GM19239 (cell line): Measurements from ENCODE around the gene SYCE3.
"Not testable (repeated sequence)": the region's sequence is repeated elsewhere in the genome, so short reads cannot be mapped to it uniquely, and the experiment has no call there.

Experiments
- DNase-seq: peaks from one replicate; pipeline ENCODE4 v3.0.0; 2011; ENCODE audit warnings: low spot score; ENCODE audit not compliant: insufficient read length
- FAIRE-seq: peaks from 2 replicates; lab custom pipeline; 2011; peaks lifted over from hg19 to GRCh38; lab: Jason Lieb, UNC

Gene SYCE3

DNA sequence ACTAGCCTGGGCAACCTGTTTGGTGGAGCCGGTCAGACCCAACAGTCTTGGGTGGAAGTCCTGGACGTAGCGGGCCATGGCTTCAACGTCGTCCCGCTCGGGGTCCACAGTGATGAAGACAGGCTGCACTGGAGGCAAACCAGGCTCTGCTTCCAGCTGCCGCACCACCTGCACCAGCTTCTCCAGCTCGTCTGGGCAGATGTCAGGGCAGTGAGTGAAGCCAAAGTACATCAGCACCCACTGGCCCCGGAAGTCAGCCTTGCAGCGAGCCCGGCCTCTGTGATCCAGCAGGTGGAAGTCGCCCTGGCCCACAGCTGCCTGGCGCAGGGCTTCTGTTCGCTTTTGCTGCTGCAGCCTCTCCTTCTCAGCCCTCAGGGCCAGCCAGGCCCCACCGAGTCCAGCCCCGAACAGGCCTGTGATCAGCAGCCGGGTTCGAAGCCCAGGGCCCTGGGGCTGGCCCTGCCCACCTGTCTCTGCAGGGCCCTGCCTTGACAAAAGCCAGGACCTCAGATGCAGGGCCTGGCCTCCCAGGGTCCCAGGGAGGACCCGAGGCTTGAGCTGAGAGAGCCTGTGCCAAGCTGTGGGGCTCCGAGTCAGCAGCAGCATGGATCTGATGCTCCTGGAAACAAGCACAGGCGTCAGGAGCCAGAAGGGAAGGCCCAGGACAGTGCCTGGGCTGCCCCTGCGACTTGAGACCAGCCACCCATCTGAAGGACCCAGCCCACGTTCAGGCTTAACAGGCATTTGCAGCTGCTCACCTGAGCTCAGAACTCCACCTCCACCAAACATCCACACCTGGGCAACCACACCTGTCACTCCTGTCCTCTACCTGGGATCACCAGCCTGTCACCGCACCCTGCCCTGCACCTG is 38.7 kb downstream of the SYCE3 start:
- FAIRE-seq, result no peak
- DNase-seq, result no peak

DNA sequence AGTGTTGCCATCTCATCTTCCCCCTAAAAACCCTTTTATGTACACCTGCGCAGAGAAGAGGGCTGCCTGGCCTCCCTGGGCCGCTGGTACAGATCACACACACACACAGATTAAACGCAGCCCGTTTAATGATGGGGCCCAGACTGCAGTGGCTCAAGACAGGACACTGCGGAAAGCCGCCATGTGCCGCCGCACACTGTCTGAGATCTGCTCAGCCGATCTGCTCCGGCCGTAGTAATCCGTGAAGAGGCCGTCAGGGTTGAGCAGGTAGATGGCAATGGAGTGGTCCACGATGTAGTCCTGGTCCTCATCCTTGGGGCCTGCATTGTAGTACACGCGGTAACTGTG is 39.3 kb downstream of the SYCE3 start:
- DNase-seq (no peak), FAIRE-seq (no peak)

DNA sequence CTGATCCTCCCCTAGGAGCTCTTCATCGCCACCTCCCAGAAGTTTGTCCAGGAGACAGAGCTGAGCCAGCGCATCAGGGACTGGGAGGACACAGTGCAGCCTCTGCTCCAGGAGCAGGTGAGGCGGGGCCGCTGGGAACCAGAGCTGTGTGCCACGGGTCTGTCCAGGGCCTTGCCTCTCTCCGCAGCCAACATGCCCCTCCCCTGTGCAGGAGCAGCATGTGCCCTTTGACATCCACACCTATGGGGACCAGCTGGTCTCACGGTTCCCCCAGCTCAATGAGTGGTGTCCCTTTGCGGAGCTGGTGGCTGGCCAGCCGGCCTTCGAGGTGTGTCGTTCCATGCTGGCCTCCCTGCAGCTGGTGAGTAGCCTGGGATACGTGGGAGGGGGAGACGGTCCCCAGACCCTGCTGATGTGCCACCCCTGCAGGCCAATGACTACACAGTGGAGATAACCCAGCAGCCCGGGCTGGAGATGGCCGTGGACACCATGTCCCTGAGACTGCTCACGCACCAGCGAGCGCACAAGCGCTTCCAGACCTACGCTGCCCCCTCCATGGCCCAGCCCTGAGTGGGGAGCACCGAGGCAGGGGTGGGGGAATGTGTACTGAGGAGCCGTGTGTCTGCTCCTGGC is 39.8 kb downstream of the SYCE3 start:
- no peak for FAIRE-seq
- no peak for DNase-seq

DNA sequence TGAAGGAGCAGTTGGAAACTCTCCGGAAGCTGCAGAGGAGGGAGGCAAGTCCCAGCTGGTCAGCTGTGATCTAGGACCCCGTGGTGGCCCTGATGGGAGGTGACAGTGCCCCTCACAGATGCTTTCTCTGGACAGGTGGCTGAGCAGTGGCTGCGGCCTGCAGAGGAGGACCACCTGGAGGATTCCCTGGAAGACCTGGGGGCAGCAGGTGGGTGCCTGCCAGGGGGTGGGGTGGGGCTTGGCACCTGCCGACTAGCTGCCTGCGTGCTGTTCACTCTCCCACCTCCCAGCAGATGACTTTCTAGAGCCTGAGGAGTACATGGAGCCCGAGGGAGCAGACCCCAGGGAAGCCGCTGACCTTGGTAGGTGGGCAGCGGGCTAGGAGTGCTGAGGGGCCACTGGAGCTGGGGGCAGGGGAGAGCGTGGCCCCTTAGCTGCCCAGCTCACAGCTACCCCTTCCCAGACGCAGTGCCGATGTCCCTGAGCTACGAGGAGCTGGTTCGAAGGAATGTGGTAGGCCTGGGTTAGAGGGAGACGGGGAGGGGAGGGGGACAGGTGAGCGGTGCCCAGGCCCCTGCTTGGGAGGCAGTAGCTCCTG is 40.4 kb downstream of the SYCE3 start:
- no peak for DNase-seq
- no peak for FAIRE-seq

DNA sequence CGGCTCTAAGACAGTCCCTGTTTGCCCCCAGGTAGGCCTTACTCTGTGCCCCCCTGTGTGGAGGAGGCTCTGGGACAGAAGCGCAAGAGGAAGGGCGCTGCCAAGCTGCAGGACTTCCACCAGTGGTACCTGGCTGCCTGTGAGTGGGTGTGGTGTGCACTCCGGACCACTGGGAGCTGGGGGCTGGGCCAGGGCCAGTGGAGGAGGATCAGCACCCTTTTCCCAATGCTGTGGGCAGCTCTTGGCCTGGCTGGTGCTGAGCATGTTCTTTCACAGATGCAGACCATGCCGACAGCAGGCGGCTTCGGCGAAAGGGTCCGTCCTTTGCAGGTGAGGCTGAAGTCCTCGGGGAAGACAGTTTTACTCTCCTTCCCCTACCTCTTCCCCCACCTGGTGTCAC is 41.0 kb downstream of the SYCE3 start:
- FAIRE-seq (no peak), DNase-seq (no peak)

DNA sequence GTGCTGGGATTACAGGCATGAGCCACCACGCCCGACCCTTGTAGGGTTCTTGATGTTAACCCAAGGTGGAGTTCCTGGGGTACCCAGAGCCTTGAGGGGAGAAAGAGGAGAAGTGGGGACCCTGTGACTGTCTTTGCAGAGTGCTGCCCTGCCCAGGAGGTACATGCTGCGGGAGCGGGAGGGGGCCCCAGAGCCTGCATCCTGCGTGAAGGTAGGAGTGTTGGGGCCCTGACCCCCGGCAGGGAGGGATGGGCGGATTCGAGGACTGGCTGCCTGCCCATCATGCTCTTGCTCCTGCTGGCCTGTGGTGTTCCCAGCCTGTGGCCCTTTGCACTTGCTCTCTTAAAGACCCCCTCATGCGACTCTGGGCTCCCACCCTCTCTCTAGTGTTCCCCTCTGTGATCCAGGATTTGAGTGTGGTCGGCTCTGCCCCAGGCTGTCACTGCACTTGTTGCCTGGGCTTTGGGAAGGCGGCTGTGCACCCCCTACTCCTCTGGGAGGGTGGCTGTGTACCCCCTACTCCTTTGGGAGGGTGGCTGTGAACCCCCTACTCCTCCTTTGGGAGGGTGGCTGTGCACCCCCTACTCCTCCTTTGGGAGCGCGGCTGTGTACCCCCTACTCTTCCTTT is 41.8 kb downstream of the SYCE3 start:
- FAIRE-seq (no peak), DNase-seq (no peak)

DNA sequence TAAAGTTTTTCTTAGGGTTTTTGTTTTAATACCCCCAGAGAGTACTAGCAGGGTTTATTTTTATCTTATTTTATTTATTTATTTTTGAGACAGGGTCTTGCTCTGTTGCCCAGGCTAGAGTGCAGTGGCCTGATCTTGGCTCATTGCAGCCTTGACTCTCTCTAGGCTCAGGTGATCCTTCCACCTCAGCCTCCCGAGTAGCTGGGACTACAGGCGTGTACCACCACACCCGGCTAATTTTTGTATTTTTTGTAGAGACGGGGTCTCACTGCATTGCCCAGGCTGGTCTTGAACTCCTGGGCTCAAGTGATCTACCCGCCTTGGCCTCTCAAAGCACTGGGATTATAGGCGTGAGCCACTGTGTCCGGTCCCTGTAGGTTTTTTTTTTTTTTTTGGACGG is 42.5 kb downstream of the SYCE3 start:
- FAIRE-seq, result not testable (repeated sequence)

DNA sequence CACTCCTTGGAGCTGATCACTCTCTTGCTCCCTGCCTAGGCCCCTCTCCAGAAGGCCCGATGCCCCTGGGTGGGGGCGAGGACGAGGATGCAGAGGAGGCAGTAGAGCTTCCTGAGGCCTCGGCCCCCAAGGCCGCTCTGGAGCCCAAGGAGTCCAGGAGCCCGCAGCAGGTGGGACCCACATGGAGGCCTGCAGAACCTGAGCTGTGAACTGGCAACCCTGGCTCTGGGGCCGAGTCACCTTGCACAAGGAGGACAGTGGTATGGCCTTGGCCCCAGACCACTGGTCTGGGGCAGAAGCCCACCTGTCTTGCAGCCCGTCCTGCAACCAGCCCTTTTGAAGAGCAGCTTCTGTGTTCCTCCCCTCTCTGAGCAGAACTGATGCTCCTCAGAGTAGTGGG is 43.6 kb downstream of the SYCE3 start:
- FAIRE-seq, result no peak
- no peak for DNase-seq

More for the DNA sequence above, 42.5 kb downstream of the SYCE3 start:
- not testable (repeated sequence) for DNase-seq

DNA sequence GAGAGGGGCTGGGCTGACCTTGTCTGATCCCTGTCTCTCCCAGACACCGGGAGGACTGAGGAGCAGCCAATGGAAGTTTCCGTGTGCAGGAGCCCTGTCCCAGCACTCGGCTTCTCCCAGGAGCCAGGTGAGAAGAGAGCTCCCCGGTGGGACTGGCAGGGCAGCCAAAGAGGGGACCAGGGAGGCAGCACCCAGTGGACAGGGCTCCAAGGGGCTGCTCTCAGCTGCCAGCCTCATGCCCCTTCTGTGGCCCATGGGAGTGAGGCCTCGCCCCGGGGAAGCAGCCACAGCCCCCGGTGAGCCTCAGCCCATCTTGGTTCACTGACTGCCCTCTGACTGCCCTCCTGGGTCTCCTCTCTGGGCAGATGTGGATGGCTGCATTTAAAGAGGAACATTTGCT is 44.1 kb downstream of the SYCE3 start:
- FAIRE-seq (no peak), DNase-seq (no peak)

DNA sequence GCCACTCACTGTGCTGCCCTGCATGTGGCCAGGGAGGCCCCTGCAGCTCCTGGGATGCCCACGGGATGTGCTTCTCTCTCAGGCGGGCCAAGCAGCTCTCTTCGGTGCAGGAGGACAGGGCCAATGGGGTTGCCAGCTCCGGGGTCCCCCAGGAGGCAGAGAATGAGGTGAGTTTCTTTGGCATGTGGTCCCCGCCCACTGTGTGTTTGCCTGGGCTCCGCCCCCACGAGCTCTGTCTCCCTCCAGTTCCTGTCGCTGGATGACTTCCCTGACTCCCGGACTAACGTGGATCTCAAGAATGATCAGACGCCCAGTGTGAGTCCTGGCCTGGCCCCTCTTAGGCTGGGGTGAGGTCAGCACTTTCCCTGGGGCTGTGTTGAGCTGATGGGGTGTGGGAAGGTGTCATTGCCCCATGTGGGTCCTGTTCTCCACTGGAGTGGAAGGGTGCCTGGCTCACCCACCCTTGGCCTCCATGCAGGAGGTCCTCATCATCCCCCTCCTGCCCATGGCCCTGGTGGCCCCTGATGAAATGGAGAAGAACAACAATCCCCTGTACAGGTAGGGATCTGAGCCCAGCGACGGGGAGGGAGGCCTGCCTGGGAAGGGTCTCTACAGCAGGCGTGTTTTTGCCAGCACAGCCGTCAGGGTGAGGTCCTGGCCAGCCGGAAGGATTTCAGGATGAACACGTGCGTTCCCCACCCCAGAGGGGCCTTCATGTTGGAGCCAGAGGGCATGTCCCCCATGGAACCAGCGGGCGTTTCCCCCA is 45.0 kb downstream of the SYCE3 start:
- no peak for DNase-seq
- no peak for FAIRE-seq

DNA sequence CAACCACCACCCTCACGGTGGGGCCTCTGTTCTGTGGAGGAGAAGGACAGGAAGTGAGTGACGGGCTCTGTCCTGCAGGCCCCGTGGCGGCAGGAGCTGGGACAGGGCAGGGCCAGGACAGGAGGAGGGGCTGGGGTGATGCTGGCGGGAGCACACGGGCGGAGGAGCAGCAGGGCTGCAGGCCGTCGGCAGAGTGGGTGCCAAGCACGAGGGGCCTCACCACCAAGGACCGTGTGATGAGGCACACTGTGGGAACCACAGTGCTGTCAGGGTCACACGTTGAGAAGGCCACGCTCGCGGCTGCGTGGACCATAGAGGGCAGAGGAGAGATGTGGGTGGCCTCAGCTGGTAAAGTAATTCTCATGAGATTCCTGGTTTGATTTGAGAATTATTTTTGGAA is 45.8 kb downstream of the SYCE3 start:
- FAIRE-seq (no peak), DNase-seq (no peak)

DNA sequence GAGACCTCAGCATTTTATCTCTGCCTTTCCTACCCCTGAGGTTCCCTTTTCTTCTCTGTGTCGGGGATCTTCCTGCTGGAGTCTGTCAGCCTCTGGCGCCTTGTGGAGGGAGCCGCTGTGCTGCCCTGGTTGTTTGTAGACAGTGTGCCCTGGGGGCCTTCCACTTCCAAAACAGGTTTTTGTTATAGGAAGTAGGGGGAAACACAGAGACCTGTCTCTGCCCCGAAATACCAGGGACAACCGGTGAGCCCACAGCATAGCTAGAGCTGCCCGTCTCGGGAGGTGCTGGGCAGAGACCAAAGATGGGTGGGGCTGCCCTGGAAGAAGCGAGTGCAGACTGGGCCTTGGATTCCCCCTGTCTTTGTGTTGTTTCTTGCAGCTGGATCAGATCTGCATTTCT is 46.7 kb downstream of the SYCE3 start:
- DNase-seq, result no peak
- FAIRE-seq, result no peak

DNA sequence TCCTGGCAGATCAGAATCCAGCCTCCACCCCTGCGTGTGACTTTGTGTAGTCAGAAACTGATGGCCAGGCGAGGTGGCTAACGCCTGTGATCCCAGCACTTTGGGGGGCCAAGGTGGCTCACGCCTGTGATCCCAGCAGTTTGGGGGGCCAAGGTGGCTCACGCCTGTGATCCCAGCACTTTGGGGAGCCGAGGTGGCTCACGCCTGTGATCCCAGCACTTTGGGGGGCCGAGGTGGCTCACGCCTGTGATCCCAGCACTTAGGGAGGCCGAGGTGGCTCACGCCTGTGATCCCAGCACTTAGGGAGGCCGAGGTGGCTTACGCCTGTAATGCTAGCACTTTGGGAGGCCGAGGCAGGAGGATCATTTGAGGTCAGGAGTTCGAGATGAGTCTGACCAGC is 49.5 kb downstream of the SYCE3 start:
- no peak for DNase-seq
- FAIRE-seq, result no peak

DNA sequence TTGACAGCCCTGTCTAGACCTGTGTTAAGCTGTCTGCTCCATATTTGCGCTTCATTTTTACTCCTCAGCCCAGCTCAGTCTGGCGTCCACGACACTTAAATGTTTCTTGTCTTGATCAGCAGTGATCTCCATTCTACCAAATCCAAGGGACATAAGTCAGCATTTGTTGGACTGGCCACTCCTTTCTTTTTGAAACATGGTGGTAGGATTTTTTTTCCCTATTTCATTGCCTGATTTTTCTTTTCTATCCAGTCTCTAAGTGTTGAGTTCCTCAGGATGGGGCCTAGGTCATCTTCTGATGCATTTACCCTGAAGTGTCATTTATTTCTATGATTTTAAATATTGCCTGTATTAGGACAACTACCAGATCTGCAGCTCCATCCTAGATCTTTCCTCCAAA is 53.8 kb downstream of the SYCE3 start:
- no peak for FAIRE-seq
- DNase-seq, result no peak

DNA sequence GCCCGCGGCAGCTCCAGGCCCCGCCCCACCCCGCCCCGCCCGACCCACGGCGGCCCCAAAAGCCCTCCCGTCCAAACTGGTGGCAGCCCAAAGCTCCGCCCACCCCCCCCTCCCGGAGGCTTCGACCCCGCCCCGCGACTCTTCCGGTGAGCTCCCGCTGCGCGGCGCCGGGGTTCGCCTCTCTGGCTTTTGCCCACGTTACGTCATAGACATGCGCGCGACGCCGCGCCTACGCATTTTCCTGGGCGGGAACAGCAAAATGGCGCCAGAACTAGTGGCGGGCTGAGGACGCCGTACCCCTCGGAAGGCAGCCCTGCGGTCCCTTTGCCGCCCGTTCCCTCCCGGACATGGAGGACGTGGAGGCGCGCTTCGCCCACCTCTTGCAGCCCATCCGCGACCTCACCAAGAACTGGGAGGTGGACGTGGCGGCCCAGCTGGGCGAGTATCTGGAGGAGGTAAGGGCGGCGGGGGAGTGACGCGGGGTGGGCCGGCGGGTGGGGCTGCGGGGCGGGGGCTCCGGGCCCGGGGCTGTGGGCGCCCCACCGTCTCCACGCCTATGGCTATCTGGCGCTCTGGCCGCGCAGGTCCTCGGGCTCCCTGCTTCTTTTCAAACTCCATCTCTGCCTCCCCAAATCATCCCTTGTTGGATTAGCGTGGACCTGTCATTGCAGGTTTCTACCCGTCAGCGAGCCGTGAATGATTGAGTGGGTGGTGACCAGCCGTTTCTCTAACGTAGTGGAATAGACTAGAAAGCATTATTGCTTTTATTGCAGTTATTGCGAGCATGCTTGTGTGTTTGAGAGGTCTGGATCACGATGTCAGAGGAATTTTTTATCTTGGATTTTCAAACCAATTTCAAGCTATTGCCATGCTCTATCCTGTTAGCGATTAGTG is 54.5 kb downstream of the SYCE3 start, which contains the start of gene NCAPH2:
NCAPH2 (plus strand) TSS at position 234 of the 894 bp plus-strand sequence; CDS start at position 348, 114 bp downstream.
- peak; percentile 100 for DNase-seq

DNA sequence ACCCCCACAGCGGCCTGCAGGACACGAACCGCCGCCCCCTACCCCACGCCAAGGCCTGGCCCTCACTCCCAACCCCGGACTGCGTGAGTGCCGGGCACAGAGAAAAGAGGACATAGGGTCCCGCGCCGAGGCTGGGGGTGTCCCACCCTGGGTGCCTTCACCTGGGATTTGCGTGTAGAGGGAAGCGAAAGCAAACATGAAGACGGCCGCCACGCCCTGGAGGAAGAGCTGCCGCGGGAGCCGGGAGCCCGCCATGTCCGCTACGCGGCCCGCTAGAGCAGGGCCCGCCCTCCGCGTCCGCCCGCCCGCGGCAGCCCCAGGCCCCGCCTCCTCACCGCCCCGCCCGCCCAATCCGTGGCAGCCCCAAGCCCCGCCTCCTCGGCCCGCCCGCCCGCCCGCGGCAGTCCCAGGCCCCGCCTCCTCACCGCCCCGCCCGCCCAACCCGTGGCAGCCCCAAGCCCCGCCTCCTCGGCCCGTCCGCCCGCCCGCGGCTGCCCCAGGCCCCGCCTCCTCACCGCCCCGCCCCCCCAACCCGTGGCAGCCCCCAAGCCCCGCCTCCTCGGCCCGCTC is 55.2 kb downstream of the SYCE3 start, which contains the start of gene LMF2:
LMF2 (minus strand) TSS at position 282 of the 570 bp plus-strand sequence; CDS start at position 255, 27 bp downstream.
- FAIRE-seq (peak; percentile 64), DNase-seq (peak; percentile 99)

More for the DNA sequence above, 54.5 kb downstream of the SYCE3 start, which contains the start of gene NCAPH2:
- FAIRE-seq, result peak; percentile 97

DNA sequence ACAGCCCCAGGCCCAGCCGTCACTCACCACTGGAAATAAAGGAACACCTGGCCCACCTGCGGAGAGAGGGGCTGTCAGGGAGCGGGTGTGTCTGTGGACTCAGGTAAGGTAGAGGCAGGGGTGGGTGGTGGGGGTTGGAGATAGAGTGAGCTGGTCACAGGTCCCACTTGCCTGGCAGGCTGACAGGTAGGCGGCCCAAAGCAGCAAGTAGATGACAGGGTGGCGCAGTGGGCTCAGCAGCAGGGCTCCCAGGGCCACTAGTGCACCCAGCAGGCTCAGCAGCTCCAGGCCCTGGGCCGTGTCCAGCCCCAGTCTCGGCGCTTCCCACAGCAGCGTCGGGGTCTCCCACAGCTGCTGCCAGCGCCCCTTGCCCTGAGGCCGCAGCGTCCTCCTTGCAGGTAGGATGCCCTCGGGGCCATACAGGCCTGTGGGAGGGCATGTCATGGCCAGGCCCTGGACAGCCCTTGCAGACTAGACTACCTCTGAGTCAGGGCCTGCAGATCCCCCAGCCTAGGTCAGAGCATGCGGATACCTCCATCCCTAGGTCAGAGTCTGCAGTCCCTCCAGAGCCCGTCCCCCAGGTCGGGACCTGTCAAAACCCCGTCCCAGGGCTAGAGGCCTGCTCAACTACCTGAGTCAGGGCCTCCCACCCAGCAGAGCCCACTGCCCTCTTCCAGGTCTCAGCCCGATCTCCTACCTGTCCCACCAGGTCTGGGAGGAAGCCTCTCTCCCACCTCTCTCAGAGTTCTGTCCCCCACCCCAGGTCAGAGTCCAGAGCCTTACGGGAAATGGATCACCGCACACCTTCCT is 55.9 kb downstream of the SYCE3 start:
- FAIRE-seq (no peak), DNase-seq (no peak)
